ENCODE measurements around the gene NLRC3. TPM values are rescaled to one million over a fixed set of nuclear protein-coding genes. Genes with fewer than 3 reads are reported as not detected.

The NLRC3 gene
- total RNA-seq, 2 experiments from 2014 or later, result 95.4 to 97.8 TPM

Other genes with a start within 250 kb of the NLRC3 start
- gene OR2C1, start 221.5 kb downstream of the NLRC3 start, total RNA-seq, result not detected
- gene ZSCAN32, start 176.4 kb downstream of the NLRC3 start, total RNA-seq, result 10 to 100 TPM; 17.8 to 18.3 TPM
- gene ZNF174, start 176.2 kb downstream of the NLRC3 start, total RNA-seq, result 10 to 100 TPM; 11.0 to 12.4 TPM
- 1 to 10 TPM; 2.1 to 2.2 TPM for gene ZNF597, start 133.9 kb downstream of the NLRC3 start, total RNA-seq
- gene NAA60, start 133.7 kb downstream of the NLRC3 start, total RNA-seq, result 10 to 100 TPM; 46.1 to 46.4 TPM
- gene C16orf90, start 81.9 kb downstream of the NLRC3 start, total RNA-seq, result not detected
- gene CLUAP1, start 76.4 kb downstream of the NLRC3 start, total RNA-seq, result 10 to 100 TPM; 21.9 to 24.1 TPM
- 10 to 100 TPM; 14.3 to 14.9 TPM for gene SLX4, start 34.2 kb upstream of the NLRC3 start, total RNA-seq
- gene DNASE1, start 77.3 kb upstream of the NLRC3 start, total RNA-seq, result 10 to 100 TPM; 32.8 to 35.8 TPM
- gene TRAP1, start 140.1 kb upstream of the NLRC3 start, total RNA-seq, result 10 to 100 TPM; 81.0 to 87.6 TPM